Body of pancreas (tissue), 4 donors: ENCODE measurements around the gene FAM240B. TPM values are rescaled to one million over a fixed set of nuclear protein-coding genes. Genes with fewer than 3 reads are reported as not detected.

Experiments used
- ATAC-seq: fragments of 150-250 bp; one replicate; pipeline ENCODE4 v1.9.1; 2016
- DNase-seq, 4 donors: peaks; one replicate each; pipeline ENCODE4 v3.0.0-alpha.2; 2019
- H3K27ac ChIP-seq, 4 donors: fragments of 200-600 bp; sonication (generic); 1 replicate in 3 of 4; 2 replicates in 1 of 4; pipeline versions ENCODE4 v1.5.1 to v1.6.1; 2016 to 2019; ENCODE audit warnings: mild to moderate bottlenecking in 1 of 4, mixed read lengths in 1 of 4, moderate library complexity in 1 of 4
- H3K27me3 ChIP-seq, 2 donors: fragments of 200-600 bp; sonication (generic); one replicate each; pipeline ENCODE4 v1.6.0; 2016; ENCODE audit warnings: mild to moderate bottlenecking in 1 of 2
- H3K36me3 ChIP-seq, 2 donors: fragments of 200-600 bp; sonication (generic); replicated peaks in 1 of 2; 2 replicates each; pipeline ENCODE4 v1.5.1; 2016; ENCODE audit warnings: low read depth in 2 of 2; ENCODE audit not compliant: insufficient read depth in 1 of 2
- H3K4me1 ChIP-seq: fragments of 200-600 bp; sonication (generic); one replicate; pipeline ENCODE4 v1.6.0; 2016
- H3K4me3 ChIP-seq, 2 donors: fragments of 200-600 bp; sonication (generic); 1 replicate in 1 of 2; 2 replicates in 1 of 2; pipeline ENCODE4 v1.5.1; 2016 to 2019
- H3K9me3 ChIP-seq, 3 donors: fragments of 200-600 bp; sonication (generic); 1 replicate in 2 of 3; 2 replicates in 1 of 3; pipeline ENCODE4 v1.5.1; 2016
- CTCF ChIP-seq, 7 experiments: fragments of 450-650 bp in 4 of 7; fragments of 200-600 bp in 3 of 7; sonication (generic) in 3 of 7; IDR thresholded peaks; one replicate each; pipeline ENCODE4 v1.5.1; 2016 to 2019; ENCODE audit warnings: antibody characterized with exemption in 7 of 7
- POLR2A ChIP-seq, 3 donors: fragments of 450-650 bp; IDR thresholded peaks; one replicate each; pipeline ENCODE4 v1.6.1; 2016; ENCODE audit warnings: antibody characterized with exemption in 3 of 3, mild to moderate bottlenecking in 2 of 3
- WGBS, 2 donors: methylation state at CpG; one replicate each; pipeline ENCODE4 v1.1.5; 2017; 5-methylcytosine and 5-hydroxymethylcytosine counted together
- intact Hi-C: fragments of 100-400 bp; cut with DNase I; formaldehyde crosslinking; loops from one replicate; pipeline ENCODE4 v1.15.1; 2023
- total RNA-seq, 2 donors: library from RNA; depleted of rRNA; stranded (reverse); fragments of >200 nt; gene quantifications; one replicate each; pipeline ENCODE4 v1.1.0, GENCODE V29; 2016

The FAM240B gene
- total RNA-seq, 2 donors from 2014 or later, result not detected

- H3K4me3 ChIP-seq, result no peak overlapping the region
- no peaks in the 10 kb centered on the region for H3K9me3 ChIP-seq
- no peak for ATAC-seq
- no peak for DNase-seq
- no peaks in the 10 kb centered on the region for H3K36me3 ChIP-seq
- H3K27ac ChIP-seq, result no peak overlapping the region
- 38 to 47% methylated on average over 2 of the region's 2 CpGs for WGBS, 2 donors
- intact Hi-C loops, result no loop called here
- TF ChIP-seq CTCF (IDR thresholded peaks at IDR 0.05) (no peak), POLR2A (IDR thresholded peaks at IDR 0.05) (no peak)
- no peaks in the 10 kb centered on the region for H3K27me3 ChIP-seq
- no peaks in the 10 kb centered on the region for H3K4me1 ChIP-seq
These were observed 22.1 kb downstream of the FAM240B start for GRCh38 chr9:38697776-38698300.

GRCh38 chr9:38696999-38697398, 22.9 kb downstream of the FAM240B start:
- DNase-seq (no peak), ATAC-seq (no peak)
- Histone ChIP-seq H3K9me3 (no peaks in the 10 kb centered on the region), H3K27me3 (no peaks in the 10 kb centered on the region), H3K27ac (no peak overlapping the region), H3K36me3 (no peaks in the 10 kb centered on the region), H3K4me1 (no peaks in the 10 kb centered on the region), H3K4me3 (no peak overlapping the region)
- WGBS, 2 donors, result 73 to 85% methylated on average over 3 of the region's 3 CpGs
- intact Hi-C loops, result no loop called here
- TF ChIP-seq POLR2A (IDR thresholded peaks at IDR 0.05) (no peak), CTCF (IDR thresholded peaks at IDR 0.05) (no peak)

GRCh38 chr9:38694676-38695075, 25.3 kb downstream of the FAM240B start:
- Histone ChIP-seq H3K36me3 (no peaks in the 10 kb centered on the region), H3K4me3 (no peak overlapping the region), H3K9me3 (no peaks in the 10 kb centered on the region), H3K27me3 (no peaks in the 10 kb centered on the region), H3K27ac (no peak overlapping the region), H3K4me1 (no peaks in the 10 kb centered on the region)
- no peak for TF ChIP-seq CTCF (IDR thresholded peaks at IDR 0.05)
- TF ChIP-seq POLR2A (IDR thresholded peaks at IDR 0.05), result no peak
- intact Hi-C loops, result no loop called here
- ATAC-seq, result no peak
- 68 to 77% methylated on average over 10 of the region's 10 CpGs for WGBS, 2 donors
- no peak for DNase-seq

DNA sequence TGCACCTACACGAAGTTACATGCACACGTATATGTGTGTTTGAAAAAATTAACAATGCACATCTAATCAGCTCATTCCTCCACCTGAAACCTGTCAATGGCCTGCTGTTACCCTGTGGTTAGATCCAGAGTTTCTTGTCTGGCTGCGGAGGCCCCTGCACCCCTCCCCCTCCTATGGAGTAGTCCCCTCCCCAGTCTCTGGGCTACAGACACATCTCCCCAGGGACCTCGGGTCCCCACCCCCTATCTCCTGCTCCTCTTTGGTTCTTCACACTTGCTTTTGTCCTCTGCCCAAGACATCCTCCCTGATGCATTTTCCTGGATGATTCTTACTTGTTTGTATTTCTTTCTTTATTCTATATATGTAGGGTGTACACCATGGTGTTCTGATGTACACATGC, 27.2 kb downstream of the FAM240B start:
- Histone ChIP-seq H3K4me1 (peaks cover 4% of the 10 kb centered on the region), H3K9me3 (no peaks in the 10 kb centered on the region), H3K4me3 (no peak overlapping the region), H3K27me3 (no peaks in the 10 kb centered on the region), H3K36me3 (no peaks in the 10 kb centered on the region), H3K27ac (no peak overlapping the region)
- no peak for ATAC-seq
- WGBS, 2 donors, result 69 to 76% methylated on average over 4 of the region's 4 CpGs
- intact Hi-C loops, result no loop called here
- TF ChIP-seq CTCF (IDR thresholded peaks at IDR 0.05), result no peak
- no peak for TF ChIP-seq POLR2A (IDR thresholded peaks at IDR 0.05)
- no peak for DNase-seq

DNA sequence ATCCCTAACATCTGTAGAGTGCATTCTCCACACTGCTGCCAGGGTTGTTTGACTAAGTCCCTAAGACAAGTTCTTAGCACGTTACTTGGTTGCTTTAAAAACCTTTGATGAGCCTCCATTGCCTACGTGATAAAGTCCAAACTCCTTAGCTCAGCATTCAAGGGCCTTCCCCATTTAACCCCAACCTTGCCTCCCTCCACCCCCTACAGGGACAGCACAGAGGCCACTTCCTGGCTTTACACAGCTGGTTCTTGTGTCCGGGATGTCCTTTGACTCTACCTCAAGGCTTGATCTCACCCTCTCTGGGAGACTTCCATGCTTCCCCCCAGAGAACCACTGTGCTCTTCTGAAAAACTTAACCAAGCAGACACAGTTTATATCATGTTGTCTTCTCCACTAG, 29.4 kb downstream of the FAM240B start:
- Histone ChIP-seq H3K27ac (no peak overlapping the region), H3K4me3 (no peak overlapping the region), H3K27me3 (no peaks in the 10 kb centered on the region), H3K36me3 (no peaks in the 10 kb centered on the region), H3K9me3 (no peaks in the 10 kb centered on the region), H3K4me1 (peaks cover 10% of the 10 kb centered on the region)
- intact Hi-C loops, result no loop called here
- WGBS, 2 donors, result 43 to 56% methylated on average over 3 of the region's 3 CpGs
- TF ChIP-seq POLR2A (IDR thresholded peaks at IDR 0.05) (no peak), CTCF (IDR thresholded peaks at IDR 0.05) (no peak)
- ATAC-seq, result no peak
- no peak for DNase-seq
